ENCODE results near the gene SOX2.

GRCh38 chr3:181712553-181713279, 991 bp downstream of the SOX2 start:
- TF ChIP-seq ATF3 (CRISPR knock-in tag; conservative IDR thresholded peaks at IDR 0.05) (no peak), NFYB (CRISPR knock-in tag; conservative IDR thresholded peaks at IDR 0.05; ENCODE audit: low read depth) (no peak), JUN (CRISPR knock-in tag; IDR thresholded peaks at IDR 0.05) (peak; percentile 78), E2F1 (CRISPR knock-in tag; IDR thresholded peaks at IDR 0.05) (no peak), PREB (CRISPR knock-in tag; IDR thresholded peaks at IDR 0.05; ENCODE audit: borderline replicate concordance) (no peak)

All from WTC11 (cell line).